DMS 273 (cell line): ENCODE results near the gene TCOF1.
A peak's percentile ranks its signal among the peaks of the same experiment; 100 is the strongest.

ENCODE experiments used
- DNase-seq: peaks from one replicate; lab custom pipeline; 2025; ENCODE audit not compliant: unreplicated experiment; lab: John Stamatoyannopoulos, UW

The TCOF1 gene, protein sequence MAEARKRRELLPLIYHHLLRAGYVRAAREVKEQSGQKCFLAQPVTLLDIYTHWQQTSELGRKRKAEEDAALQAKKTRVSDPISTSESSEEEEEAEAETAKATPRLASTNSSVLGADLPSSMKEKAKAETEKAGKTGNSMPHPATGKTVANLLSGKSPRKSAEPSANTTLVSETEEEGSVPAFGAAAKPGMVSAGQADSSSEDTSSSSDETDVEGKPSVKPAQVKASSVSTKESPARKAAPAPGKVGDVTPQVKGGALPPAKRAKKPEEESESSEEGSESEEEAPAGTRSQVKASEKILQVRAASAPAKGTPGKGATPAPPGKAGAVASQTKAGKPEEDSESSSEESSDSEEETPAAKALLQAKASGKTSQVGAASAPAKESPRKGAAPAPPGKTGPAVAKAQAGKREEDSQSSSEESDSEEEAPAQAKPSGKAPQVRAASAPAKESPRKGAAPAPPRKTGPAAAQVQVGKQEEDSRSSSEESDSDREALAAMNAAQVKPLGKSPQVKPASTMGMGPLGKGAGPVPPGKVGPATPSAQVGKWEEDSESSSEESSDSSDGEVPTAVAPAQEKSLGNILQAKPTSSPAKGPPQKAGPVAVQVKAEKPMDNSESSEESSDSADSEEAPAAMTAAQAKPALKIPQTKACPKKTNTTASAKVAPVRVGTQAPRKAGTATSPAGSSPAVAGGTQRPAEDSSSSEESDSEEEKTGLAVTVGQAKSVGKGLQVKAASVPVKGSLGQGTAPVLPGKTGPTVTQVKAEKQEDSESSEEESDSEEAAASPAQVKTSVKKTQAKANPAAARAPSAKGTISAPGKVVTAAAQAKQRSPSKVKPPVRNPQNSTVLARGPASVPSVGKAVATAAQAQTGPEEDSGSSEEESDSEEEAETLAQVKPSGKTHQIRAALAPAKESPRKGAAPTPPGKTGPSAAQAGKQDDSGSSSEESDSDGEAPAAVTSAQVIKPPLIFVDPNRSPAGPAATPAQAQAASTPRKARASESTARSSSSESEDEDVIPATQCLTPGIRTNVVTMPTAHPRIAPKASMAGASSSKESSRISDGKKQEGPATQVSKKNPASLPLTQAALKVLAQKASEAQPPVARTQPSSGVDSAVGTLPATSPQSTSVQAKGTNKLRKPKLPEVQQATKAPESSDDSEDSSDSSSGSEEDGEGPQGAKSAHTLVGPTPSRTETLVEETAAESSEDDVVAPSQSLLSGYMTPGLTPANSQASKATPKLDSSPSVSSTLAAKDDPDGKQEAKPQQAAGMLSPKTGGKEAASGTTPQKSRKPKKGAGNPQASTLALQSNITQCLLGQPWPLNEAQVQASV (N-terminal part only)

DNA sequence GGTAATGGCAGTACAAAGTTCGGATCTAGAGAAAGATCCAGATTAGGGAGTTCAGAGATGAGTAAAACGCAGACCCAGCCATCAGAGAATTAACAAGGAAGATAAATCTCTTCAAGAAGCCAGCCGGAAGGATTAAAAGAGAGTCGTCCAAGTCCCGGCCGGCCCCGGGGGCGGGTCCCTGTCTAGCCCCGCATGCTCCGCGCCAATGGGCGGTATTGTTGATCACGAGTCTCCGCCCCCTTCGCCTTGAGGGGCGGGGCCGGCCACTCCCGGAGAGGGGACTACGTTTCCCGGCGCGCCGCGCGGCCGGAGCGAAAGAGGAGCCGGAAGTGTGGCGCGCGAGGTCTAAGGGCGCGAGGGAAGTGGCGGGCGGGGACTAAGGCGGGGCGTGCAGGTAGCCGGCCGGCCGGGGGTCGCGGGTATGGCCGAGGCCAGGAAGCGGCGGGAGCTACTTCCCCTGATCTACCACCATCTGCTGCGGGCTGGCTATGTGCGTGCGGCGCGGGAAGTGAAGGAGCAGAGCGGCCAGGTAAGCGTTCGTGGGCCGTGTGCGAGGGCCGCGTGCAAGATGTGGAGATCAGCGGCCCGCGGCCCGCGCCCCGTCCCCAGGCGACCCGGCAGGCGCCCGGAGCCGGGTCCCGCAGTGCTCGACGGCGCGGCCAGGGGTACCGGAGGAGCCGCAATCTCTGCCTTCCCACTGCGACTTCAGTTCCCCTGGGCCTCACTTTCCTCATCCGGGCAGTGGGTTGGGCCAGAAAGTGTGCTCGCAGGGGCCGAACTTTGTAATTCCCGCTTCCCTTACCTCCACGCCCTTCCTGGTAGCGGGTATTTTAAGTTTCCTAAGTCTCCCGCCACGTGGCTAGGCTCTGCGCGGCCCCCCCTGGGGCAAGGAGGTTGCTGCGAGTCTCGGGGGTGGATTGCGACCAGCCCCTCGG is at the start of gene TCOF1:
Gene TCOF1 (plus strand): TSS at position 372 of the 935 bp plus-strand sequence. CDS start 50 bp downstream, at position 422.
- peak; percentile 100 for DNase-seq

DNA sequence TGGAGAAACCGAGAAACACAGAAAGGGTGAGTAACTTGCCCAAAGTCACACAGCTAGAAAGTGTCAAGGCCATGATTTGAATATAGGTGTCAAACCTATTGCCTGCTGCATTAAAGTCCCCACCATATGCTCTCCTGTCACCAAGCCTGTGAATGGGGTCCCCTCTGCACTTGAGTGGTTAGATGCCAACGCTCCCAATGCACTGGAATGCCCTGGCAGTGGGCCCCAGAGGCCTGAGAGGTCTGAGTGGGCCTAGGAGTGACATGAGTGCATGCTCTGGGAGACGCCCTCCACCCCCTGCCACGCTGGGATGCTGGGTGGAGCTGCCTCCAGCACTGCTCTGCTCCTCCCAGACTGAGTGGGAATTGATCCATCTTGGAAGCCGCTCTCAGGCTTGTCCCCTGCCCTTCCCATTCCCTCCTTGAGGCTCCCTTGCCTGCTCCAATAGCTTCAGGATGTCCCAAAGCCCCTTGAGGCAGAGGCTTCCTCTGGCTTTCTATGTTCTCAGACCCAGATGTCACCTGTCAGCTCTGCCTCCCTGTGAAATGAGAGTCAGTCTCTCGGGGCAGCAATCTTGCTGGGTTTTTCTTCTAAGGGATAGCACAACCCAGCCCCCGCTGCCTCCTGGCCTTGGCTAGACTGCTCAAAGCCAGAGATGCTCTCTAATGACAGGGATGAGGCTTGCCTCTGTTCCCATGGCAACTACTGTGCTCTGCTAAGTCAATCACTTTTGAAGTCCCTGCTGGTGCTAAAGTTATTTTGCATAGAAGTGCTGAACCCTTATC is 48.2 kb upstream of the TCOF1 start:
- DNase-seq: peak; percentile 58

DNA sequence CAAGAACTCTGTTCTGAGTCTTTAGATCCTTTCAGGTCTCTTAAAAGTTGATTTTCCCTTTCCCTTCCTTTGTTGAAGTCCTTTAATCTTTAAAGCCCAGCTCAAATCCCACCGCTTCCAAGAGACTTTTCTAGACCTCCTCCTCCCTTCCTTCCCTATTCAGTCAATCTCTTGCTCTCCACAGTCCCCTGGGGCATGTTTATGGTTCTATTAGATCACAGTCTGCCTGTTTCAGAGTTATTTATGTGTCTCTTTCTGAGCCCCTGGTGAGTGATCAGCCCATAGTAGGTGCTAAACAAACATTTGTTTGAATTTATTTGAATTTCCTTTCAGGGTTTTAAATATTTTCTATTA is 47.6 kb upstream of the TCOF1 start:
- DNase-seq: no peak

DNA sequence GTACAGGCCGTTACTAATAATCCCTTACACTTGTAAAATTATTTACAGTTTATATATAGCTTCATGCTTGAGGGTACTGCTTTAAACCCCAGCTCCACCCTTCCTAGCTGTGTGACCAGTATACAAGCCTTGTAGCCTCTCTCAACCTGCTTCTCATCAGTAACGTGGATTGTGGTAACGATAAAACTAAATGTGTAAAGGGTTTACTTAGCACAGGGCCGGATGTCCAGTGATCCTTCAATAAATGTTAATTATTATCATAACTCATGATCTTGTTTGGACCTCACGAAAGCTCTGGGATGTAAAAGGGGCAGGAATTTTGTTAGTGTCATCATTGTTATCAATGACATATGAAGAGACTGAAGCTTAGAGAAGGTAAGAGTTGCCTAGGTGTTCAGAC is 47.3 kb upstream of the TCOF1 start:
- DNase-seq: no peak

- DNase-seq: no peak
Measured at GRCh38 chr5:150311015-150311692, 46.3 kb upstream of the TCOF1 start.

DNA sequence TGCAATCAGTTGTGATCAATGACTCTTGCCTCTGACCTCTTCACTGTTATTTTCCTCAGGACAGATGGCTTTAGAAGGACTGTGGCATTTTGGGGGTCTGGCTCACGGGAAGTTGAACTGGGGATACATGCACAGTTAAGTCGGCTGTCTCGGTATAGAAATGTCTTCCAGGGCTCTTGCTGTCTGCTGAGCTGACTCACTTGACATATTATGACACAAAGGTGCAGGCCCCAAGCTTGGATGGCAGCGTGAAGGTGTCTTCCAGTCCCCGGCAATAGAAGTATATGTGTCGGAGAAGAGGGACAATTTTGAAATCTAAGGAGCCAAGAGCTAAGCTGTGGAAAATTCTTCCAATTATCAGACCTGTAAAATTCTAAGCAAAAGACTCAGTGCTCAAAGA is 45.0 kb upstream of the TCOF1 start:
- no peak for DNase-seq

DNA sequence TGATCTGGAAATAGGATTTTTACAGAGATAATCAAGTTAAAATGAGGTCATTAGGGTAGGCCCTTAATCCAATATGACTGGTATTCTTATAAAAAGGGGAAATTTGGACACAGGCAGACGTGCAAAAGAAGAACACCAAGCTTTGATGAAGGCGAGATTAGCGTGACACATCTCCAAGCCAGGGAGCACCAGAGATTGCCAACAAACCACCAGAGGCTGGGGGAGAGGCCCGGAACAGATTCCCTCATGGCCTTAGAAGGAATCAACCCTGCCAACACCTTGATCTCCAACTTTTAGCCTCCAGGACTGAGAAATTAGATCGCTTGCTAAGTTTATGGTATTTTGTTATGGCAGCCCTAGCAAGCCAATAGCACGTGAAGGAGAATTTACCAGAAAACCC is 44.0 kb upstream of the TCOF1 start:
- DNase-seq: no peak

GRCh38 chr5:150313921-150314716 is 43.4 kb upstream of the TCOF1 start:
- DNase-seq: no peak

DNA sequence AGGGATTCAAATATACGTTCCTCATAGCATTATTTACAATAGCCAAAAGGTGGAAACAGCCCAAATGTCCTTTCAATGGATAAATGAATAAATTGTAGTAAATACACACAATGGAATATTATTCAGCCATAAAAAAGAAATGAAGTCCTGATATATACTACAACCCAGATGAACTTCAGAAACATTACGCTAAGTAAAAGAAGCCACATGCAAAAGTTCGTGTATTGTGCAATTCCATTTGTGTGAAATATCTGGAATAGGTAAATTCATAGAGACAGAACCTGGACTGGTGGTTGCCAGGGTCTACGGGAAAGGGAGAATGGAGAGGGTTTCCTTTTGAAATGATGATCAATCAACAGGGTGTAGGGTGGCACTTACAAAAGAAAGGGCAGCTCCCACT is 42.3 kb upstream of the TCOF1 start:
- no peak for DNase-seq

- DNase-seq: no peak
Measured at GRCh38 chr5:150316320-150316719, 41.2 kb upstream of the TCOF1 start.

GRCh38 chr5:150317048-150318003 is 40.2 kb upstream of the TCOF1 start:
- DNase-seq: no peak

- DNase-seq: no peak
Measured at GRCh38 chr5:150318613-150319483, 38.6 kb upstream of the TCOF1 start.

- no peak for DNase-seq
Measured at GRCh38 chr5:150319484-150319790, 38.1 kb upstream of the TCOF1 start.

DNA sequence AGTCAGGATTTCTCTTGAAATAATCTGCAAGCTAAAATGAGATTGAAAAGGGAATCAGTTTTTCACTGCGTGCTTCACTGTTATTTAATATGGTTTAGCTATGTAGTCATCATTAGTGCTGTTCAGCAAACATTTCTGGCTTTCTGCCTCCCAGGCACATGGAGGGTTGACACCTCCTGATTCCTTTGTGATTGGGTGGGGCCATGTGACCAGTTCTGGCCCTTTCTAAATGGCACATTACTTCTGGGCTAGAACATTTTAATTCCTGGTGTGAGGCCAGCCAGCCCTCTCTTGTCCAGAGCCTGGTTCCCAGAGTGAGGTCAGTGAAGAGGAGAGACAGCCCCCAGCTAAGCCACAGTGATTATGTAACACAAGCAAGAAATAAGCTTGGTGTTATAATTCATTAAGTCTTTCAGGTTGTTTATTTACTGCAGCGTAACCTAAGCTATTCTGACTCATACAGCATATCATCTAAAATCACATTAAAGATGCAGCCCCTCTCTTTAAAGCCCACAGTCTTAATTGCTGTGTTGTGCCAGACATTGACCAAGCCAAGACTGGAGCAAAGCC is 37.4 kb upstream of the TCOF1 start:
- peak; percentile 51 for DNase-seq

DNA sequence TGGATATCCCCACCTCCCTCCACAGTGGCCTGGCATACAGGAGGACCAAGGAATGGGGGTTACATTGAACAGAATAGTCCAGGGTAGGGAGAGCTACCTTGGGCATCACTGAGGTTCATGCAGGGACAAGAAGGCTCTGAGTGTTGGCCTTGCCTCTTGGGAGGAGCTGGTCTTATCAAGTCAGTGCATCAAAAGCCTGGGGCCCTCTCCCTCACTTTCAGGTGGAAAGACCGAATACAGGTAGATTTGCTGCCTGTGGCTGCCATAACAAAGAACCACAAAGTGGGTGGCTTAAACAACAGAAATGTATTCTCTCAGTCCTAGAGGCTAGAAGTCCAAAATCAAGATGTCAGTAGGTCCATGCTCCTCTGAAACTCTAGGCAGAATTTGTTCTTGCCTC is 36.3 kb upstream of the TCOF1 start:
- DNase-seq: no peak

DNA sequence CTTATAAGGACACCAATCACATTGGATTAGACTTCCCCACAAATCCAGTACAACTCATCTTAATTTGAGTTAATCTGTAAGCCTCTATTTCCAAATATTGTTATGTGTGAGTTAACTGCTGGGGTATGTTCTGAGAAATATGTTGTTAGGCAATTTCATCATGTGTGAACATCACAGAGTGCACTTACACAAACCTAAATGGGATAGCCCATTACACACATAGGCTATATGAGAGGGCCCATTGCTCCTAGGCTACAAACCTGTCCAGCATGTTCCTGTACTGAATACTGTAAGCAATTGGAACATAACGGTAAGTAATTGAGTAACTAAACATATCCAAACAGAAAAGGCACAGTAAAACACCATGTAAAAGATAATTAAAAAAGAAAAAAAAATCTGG is 35.7 kb upstream of the TCOF1 start:
- no peak for DNase-seq
